AG08395 (cell line): ENCODE measurements around the gene SSBP2.
"Not testable (repeated sequence)": the region's sequence is repeated elsewhere in the genome, so short reads cannot be mapped to it uniquely, and the experiment has no call there.

Source experiments
- DNase-seq: peaks from one replicate; pipeline ENCODE4 v3.0.0; 2012; ENCODE audit warnings: mixed read lengths, low spot score

SSBP2 gene

GRCh38 chr5:81520769-81521168, 230.1 kb downstream of the SSBP2 start:
- DNase-seq: no peak

- no peak for DNase-seq
Observed at GRCh38 chr5:81519217-81519905, 231.5 kb downstream of the SSBP2 start.

GRCh38 chr5:81517462-81517861, 233.4 kb downstream of the SSBP2 start:
- no peak for DNase-seq

- no peak for DNase-seq
Observed at GRCh38 chr5:81516091-81516490, 234.8 kb downstream of the SSBP2 start.

GRCh38 chr5:81513982-81514381, 236.9 kb downstream of the SSBP2 start:
- no peak for DNase-seq

GRCh38 chr5:81513473-81513872, 237.4 kb downstream of the SSBP2 start:
- DNase-seq: no peak

GRCh38 chr5:81506900-81507588, 243.9 kb downstream of the SSBP2 start:
- DNase-seq: peak; percentile 84

- DNase-seq: no peak
Observed at GRCh38 chr5:81506378-81506777, 244.5 kb downstream of the SSBP2 start.

GRCh38 chr5:81505672-81506071, 245.2 kb downstream of the SSBP2 start:
- no peak for DNase-seq

GRCh38 chr5:81503602-81504001, 247.3 kb downstream of the SSBP2 start:
- DNase-seq: not testable (repeated sequence)

GRCh38 chr5:81495286-81495685, 255.6 kb downstream of the SSBP2 start:
- no peak for DNase-seq

GRCh38 chr5:81488862-81489261, 262.0 kb downstream of the SSBP2 start:
- DNase-seq: no peak

GRCh38 chr5:81486711-81487110, 264.2 kb downstream of the SSBP2 start:
- DNase-seq: no peak

GRCh38 chr5:81482595-81482994, 268.3 kb downstream of the SSBP2 start:
- no peak for DNase-seq

GRCh38 chr5:81473395-81473794, 277.5 kb downstream of the SSBP2 start:
- not testable (repeated sequence) for DNase-seq

- no peak for DNase-seq
Observed at GRCh38 chr5:81469676-81470075, 281.2 kb downstream of the SSBP2 start.

- DNase-seq: no peak
Observed at GRCh38 chr5:81450940-81451339, 300.0 kb downstream of the SSBP2 start.

GRCh38 chr5:81435023-81435422, 315.9 kb downstream of the SSBP2 start:
- DNase-seq: no peak

GRCh38 chr5:81429985-81430384, 320.9 kb downstream of the SSBP2 start:
- no peak for DNase-seq

- no peak for DNase-seq
Observed at GRCh38 chr5:81429363-81429762, 321.5 kb downstream of the SSBP2 start.

GRCh38 chr5:81428861-81429260, 322.0 kb downstream of the SSBP2 start:
- DNase-seq: no peak

- DNase-seq: no peak
Observed at GRCh38 chr5:81428446-81428845, 322.5 kb downstream of the SSBP2 start.

- DNase-seq: no peak
Observed at GRCh38 chr5:81427566-81427965, 323.3 kb downstream of the SSBP2 start.
